Right ventricle myocardium superior (tissue), 1 donor: ENCODE results near the gene ANKS3. TPM values are rescaled to one million over a fixed set of nuclear protein-coding genes. Genes with fewer than 3 reads are reported as not detected.
A peak's percentile ranks its signal among the peaks of the same experiment; 100 is the strongest.
"Not testable (repeated sequence)": the region's sequence is repeated elsewhere in the genome, so short reads cannot be mapped to it uniquely, and the experiment has no call there.

Experiments
- ATAC-seq: fragments of 200-7000 bp; cut with Tn5 transposase; one replicate; pipeline ENCODE4 v1.9.1; 2020; ENCODE audit warnings: mild to moderate bottlenecking; ENCODE audit not compliant: poor library complexity
- DNase-seq: peaks from one replicate; pipeline ENCODE4 v3.0.0-alpha.2; 2020
- intact Hi-C: fragments of 100-400 bp; cut with DNase I; formaldehyde crosslinking; loops from one replicate; pipeline ENCODE4 v1.11.2; 2022
- total RNA-seq: library from RNA; stranded (reverse); fragmentation: NEBNext Ultra II Directional; extraction: Animal tissue kit (Norgen Biotek cat#: 25700); gene quantifications from one replicate; pipeline ENCODE4 v1.2.1, GENCODE V29; 2021
- donor health status: DM: no; HTN: yes; CAD: no; lungs with severe emphysema.

Gene ANKS3
- total RNA-seq, 1 donor from 2014 or later, result 9.1 TPM

- intact Hi-C loops, result no loop called here
- ATAC-seq, result peak; percentile 48
- peak; percentile 67 for DNase-seq
These were observed 70.2 kb downstream of the ANKS3 start for GRCh38 chr16:4663777-4664465.

DNA sequence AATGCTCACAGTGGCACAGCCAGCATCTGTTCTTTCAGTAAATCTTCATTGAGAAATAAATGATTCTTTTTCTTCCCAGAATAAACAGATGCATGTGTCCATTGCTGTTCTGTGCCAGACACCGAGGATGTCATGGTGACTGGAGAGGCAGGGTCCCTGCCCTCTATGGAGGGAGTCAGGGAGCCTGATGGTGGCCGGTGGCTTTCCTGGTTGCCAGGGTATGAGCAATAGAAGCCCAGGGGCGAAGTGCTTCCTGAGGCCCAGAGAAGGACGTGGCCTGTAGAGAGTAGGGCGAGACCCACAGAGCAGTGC is 70.7 kb downstream of the ANKS3 start:
- DNase-seq (no peak), ATAC-seq (no peak)
- intact Hi-C loops, result no loop called here

DNA sequence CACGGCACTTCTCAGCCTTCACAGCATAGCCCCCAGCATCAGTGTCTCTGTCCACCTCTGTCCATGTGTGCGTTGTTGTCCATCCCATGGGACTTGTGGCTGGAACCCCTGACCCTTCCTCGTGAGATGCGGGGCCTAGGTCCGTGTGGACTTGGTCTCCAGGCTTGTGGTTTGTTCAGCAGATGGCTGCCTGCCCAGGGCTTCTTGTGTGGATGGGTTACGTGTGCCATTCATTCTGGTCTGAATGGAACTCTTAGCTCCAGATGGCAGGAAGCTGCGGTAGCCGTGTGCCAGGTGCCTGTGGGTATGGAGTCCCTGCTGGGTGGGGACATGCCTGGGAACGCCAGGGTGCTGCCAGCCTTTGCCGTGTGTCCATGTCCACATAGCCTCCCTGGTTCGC is 72.4 kb downstream of the ANKS3 start:
- intact Hi-C loops, result no loop called here

GRCh38 chr16:4660454-4661007 is 73.5 kb downstream of the ANKS3 start:
- ATAC-seq, result peak; percentile 13
- intact Hi-C loops, result no loop called here
- peak; percentile 70 for DNase-seq

More for the DNA sequence above, 72.4 kb downstream of the ANKS3 start:
- ATAC-seq, result no peak
- no peak for DNase-seq

DNA sequence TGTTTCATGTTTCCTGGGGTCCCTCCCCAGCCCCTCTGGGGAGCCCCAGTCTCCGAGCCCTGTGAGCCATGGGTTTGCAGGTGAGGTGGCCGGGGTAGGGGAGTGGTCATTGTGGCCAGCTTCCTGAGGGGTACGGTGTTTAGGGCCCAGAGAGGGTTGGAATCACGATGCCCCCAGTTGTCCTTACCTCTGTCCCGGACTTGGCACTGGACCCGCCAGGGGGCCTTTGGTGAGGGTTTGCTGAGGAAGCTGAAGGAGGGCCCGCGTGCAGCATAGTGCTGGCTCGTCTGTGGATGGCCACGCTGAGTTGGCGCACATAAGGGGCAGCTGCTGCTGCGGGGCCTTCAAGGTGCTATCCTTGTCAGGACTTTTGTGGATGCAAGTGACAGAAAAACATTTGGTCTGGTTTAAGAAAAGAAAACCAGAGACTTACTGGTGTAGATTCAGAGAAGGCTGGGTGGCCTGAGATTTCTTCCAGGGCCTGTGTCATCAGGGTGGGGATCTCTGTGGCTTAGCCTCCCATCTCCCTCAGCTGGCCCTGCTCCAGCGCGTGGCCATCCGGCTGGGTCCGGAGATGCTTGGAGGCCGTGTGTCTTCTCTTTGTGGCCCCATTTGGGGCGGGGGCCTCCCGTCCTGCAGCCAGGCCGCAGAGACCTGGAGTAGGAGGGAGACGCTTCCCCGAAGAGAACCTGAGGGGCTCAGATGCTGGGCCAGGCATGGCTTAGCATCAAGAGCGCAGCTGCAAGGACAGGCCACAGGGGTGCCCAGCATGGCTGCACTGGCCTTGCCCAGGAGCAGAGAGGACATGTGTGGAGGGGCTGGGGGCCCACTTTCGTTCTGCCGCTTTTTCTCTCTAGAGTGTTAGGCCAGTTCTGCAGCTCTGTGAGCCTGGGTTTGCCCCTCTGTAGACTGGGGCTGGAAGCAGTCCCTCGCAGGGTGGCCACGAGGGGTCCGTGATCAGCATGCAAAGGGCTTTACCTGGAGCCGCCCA is 74.4 kb downstream of the ANKS3 start:
- no peak for ATAC-seq
- intact Hi-C loops, result no loop called here
- DNase-seq, result no peak

GRCh38 chr16:4656695-4657686 is 77.1 kb downstream of the ANKS3 start:
- DNase-seq, result no peak
- intact Hi-C loops, result no loop called here

DNA sequence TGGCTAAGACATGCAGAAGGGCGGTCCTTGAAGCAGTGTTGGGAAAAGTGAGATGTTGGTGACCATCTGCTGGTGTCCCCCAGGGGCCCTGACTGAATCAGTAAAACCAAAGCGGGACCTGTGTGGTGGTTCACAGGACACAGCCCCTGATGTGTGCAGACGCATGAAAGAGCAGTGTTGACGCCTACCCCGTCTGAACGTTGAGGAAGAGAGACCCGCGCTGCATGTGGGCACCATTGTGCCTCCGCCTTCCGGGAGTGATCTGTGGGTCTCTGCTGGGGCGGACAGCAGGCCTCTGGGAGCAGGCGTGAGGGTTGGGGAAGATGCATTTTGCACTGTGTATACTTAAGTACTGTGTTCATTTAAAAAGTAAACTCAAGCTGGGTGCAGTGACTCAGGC is 77.8 kb downstream of the ANKS3 start:
- no peak for DNase-seq
- intact Hi-C loops, result no loop called here
- no peak for ATAC-seq

More at GRCh38 chr16:4656695-4657686, 77.1 kb downstream of the ANKS3 start:
- ATAC-seq, result no peak

DNA sequence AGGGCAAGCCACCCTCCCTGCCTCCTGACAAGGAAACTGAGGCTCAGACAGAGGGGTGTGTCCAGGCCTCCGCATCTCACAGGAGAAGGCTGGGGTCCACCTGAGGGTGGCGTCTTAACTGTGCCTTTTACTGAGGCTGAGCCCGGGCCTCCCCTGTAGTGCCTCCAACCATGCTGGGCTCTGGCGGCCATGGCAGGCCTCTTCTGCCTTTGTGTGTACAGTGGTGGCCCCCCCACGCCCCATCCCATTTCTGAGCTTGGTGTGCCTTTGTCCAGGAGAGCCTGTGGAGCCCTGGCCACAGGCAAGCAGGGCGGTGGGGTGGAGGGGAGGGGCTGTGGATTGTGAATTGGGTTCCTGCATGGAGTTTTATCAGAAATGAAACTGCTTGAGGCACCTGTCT is 78.3 kb downstream of the ANKS3 start:
- no peak for DNase-seq
- ATAC-seq, result no peak
- intact Hi-C loops, result no loop called here

DNA sequence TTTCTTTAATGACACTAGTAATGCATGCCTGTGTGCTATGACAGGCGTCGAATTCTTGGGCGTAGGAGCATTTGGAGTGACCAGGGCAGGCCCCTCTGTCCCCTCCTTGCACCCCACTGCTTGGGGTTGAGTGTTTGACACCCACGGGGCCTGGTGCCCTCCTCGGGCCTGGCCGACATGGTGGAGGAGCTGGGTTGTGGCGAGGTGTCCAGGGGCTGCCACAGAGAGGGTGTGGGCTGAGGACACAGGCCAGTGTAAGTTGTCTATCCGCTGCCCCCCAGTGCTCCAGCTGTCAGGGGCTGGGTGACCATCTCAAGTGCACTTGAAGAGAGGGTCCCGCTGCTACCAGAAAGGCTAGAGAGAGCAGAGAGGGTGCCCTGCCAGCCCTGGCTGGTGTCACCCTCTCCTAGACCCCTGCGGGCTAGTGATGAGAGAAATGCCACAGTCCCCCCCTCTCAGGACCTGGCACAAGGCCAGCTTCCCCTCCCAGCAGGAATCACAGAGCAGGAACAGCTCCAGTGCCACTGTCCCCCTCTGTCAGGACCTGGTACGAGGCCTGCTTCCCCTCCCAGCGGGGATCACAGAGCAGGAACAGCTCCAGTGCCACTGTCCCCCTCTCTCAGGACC is 79.0 kb downstream of the ANKS3 start:
- no peak for DNase-seq
- ATAC-seq, result no peak
- intact Hi-C loops, result no loop called here

DNA sequence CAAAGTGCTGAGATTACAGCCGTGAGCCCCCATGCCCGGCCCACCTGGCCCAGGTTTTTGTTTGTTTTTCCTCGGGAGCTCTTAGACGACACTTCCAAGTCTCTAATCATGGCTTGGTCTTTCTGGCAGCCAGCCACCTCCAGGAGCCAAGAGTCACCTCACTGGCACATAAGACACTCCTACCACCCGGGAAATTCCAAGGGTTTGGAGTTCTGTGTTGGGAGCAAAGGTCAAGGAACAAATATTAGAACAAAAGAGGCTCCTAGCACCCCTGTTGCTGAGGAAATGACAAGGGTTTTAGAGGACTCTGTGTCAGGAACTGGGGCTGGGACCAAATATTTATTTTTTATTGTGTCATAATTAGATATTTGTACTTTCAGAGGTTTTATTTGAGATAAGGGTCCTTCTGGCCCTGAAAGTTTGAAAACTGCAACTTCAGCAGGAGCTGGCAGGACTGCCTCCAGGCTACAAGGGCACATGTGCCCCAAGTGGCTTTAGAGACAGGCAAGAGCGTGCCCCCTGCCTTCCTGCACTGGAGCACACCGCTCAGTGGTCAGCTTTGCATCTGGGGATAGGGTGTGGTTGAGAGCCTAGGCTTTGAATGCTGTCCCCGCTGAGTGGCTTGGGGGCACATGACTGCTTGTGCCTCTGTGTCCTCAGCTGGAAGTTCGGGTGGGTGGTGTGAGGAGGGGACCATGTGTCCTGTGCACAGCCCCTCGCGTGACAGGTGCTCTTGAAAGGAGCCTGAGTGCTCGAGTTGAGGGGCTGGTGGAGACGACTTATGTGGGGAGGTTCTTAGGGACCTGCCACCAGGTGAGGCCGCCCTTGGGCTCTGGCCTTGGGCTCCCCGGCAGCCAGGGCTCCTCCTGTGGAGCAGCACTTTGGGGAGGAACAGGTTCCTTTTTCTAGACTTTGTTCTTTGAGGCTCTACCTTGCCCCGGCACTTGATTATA is 79.8 kb downstream of the ANKS3 start:
- intact Hi-C loops, result no loop called here
- peak; percentile 16 for ATAC-seq
- no peak for DNase-seq

GRCh38 chr16:4652561-4652960 is 81.5 kb downstream of the ANKS3 start:
- no peak for DNase-seq
- no peak for ATAC-seq
- intact Hi-C loops, result no loop called here

DNA sequence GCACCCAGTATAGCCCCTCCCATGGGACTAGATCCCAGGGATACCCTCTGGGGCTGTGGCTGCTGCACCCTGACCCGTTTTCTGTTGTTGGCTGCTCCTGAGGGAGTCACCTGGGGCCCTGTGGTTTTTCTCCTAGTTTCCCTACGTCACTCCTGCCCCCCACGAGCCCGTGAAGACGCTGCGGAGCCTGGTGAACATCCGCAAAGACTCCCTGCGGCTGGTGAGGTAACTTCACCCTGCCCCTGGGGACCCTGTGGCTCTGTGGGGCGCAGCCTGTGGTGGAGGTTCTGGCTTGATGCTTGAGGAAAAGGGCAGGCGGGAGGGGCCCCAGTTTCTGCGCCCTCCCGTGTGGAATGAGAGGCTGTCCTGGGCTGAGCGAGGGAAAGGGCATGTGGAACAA is 82.2 kb downstream of the ANKS3 start:
- intact Hi-C loops, result no loop called here
- DNase-seq, result no peak
- ATAC-seq, result no peak

DNA sequence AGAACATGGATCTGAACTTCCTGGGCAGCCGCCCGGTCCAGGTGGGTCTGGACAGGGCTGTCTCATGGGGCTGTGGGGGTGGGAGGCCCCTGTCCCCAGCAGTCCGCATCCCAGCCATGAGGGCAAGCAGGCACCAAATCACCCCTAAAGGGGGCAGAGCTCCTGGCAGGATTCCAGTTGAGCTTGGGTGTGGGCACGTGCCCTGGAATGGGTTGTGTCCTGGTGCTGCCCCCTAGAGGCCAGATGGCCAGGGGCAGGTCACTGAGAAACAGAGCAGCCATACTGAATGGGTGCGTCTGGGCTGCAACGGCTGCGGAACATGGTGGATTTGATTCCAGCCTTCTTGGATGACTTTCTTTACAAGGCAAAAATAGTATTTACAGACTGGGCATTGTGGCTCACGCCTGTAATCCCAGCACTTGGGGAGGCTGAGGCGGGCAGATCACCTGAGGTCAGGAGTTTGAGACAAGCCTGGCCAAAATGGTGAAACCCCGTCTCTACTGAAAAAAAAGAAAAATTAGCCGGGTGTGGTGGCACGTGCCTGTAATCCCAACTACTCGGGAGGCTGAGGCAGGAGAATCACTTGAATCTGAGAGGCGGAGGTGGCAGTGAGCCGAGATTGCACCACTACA is 83.5 kb downstream of the ANKS3 start:
- DNase-seq, result peak; percentile 75
- peak; percentile 43 for ATAC-seq
- intact Hi-C loops, result not testable (repeated sequence)

DNA sequence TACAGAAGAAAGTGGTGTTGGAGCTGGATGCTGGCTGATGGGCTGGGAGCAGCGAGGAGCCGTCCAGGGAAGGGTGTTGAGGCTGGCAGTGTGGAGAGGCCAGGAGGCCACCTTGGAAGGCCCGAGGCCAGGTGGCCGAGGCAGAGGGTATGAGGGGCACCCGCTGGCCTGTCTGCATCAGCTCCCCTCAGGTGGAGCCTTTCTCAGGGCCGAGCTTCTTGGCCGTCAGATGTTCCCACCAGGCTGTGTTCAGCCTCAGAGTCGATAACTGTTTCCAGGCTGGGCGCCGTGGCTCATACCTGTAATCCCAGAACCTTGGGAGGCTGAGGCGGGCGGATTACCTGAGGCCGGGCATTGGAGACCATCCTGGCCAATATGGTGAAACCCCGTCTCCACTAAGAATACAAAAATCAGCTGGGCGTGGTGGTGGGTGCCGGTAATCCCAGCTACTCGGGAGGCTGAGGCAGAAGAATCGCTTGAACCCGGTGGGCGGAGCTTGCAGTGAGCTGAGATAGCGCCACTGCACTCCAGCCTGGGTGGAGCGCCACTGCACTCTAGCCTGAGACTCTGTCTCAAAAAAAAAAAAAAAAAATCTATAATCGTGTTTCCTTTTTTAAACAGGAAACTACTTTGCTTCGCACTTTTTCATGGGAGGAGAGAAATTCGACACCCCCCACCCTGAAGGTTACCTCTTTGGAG is 84.2 kb downstream of the ANKS3 start:
- DNase-seq (no peak), ATAC-seq (no peak)
- intact Hi-C loops, result no loop called here

DNA sequence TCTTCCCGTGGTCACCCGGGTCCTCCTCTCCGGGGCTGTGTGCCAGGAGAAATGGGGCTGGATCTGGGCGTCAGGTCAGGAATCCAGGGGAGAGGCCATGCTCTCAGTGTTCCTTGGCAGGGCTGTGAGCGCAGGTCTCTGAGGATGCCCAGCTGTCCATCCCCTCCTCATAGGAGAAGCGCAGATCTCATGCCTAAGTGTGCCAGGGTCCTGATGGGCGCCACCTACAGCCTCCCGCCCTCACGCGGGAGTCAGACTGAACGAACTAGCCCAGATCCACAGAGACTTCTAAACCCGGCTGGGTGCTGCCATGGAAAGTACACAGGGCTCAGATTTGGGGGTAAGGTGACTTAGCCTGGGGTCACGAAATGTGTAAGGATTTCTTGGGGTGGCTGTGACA is 85.2 kb downstream of the ANKS3 start:
- DNase-seq, result no peak
- ATAC-seq, result peak; percentile 26
- intact Hi-C loops, result no loop called here

- DNase-seq (no peak), ATAC-seq (no peak)
- intact Hi-C loops, result no loop called here
These were observed 86.5 kb downstream of the ANKS3 start for GRCh38 chr16:4647644-4647980.
